Endothelial cell of umbilical vein (primary cell): ENCODE data around the gene KCNQ1OT1. TPM values are rescaled to one million over a fixed set of nuclear protein-coding genes. Genes with fewer than 3 reads are reported as not detected.

Source experiments
- BruUV-seq: library from RNA; stranded (reverse); fragments of 400-500 nt; replicated peaks from 2 replicates; lab custom pipeline; 2021; lab: Mats Ljungman, UMichigan
- CTCF ChIA-PET: fragments of 300-600, 350-600 bp; sonication (Branson Sonifier 250); formaldehyde crosslinking; loops from one replicate; lab custom pipeline; 2021; ENCODE audit warnings: antibody characterized with exemption, inconsistent platforms; lab: Charles Lee
- POLR2A ChIA-PET: fragments of 300-600, 350-600 bp; sonication (Branson Sonifier 250); formaldehyde crosslinking; loops from one replicate; lab custom pipeline; 2021; ENCODE audit warnings: antibody characterized with exemption, inconsistent platforms; lab: Charles Lee
- DNase-seq: peaks from one replicate; pipeline ENCODE4 v3.0.0-alpha.2; 2011; ENCODE audit warnings: low read depth, low spot score
- FAIRE-seq: peaks from 2 replicates; lab custom pipeline; 2011; peaks lifted over from hg19 to GRCh38; lab: Jason Lieb, UNC
- H2AFZ ChIP-seq: 2 replicates; pipeline ENCODE4 v1.6.0; 2012; ENCODE audit warnings: low read depth, low read length, control low read depth, inconsistent platforms
- H3K27ac ChIP-seq: 2 replicates; pipeline ENCODE4 v1.5.1; 2011; ENCODE audit warnings: low read depth, mild to moderate bottlenecking, control low read depth, low read length, moderate library complexity; ENCODE audit not compliant: insufficient read depth
- H3K27me3 ChIP-seq, 2 experiments: 2 replicates each; pipeline versions ENCODE4 v1.6.0 to v1.6.1; 2011; ENCODE audit warnings: low read length in 2 of 2, mixed read lengths in 1 of 2; ENCODE audit not compliant: control insufficient read depth in 2 of 2, insufficient read depth in 2 of 2
- H3K36me3 ChIP-seq, 2 experiments: 2 replicates in 1 of 2; 3 replicates in 1 of 2; pipeline ENCODE4 v1.5.1; 2011; ENCODE audit warnings: low read length in 2 of 2, mild to moderate bottlenecking in 1 of 2, moderate library complexity in 1 of 2; ENCODE audit not compliant: control insufficient read depth in 2 of 2, insufficient read depth in 2 of 2; ENCODE audit errors: extremely low read depth in 1 of 2
- H3K4me1 ChIP-seq: 3 replicates; pipeline ENCODE4 v1.5.1; 2011; ENCODE audit warnings: mild to moderate bottlenecking, low read length; ENCODE audit not compliant: control insufficient read depth, insufficient read depth; ENCODE audit errors: extremely low read depth
- H3K4me2 ChIP-seq: 2 replicates; pipeline ENCODE4 v1.6.1; 2011; ENCODE audit warnings: low read length, control low read depth, mixed read lengths; ENCODE audit not compliant: insufficient read depth
- H3K4me3 ChIP-seq, 3 experiments: fragments of 200-600 bp in 1 of 3; sonication (generic), shearing (Covaris generic) in 1 of 3; replicated peaks in 1 of 3; 2 replicates each; pipeline ENCODE4 v1.5.1; 2011 to 2016; ENCODE audit warnings: control low read depth in 3 of 3, low read length in 3 of 3, mild to moderate bottlenecking in 2 of 3, inconsistent platforms in 1 of 3, low read depth in 1 of 3, moderate library complexity in 1 of 3; ENCODE audit not compliant: insufficient read depth in 1 of 3
- H3K79me2 ChIP-seq: 2 replicates; pipeline ENCODE4 v1.6.0; 2012; ENCODE audit warnings: low read length, inconsistent platforms; ENCODE audit not compliant: control insufficient read depth, insufficient read depth
- H3K9ac ChIP-seq: replicated peaks from 2 replicates; pipeline ENCODE3; 2011; ENCODE audit warnings: low read length, control low read depth; ENCODE audit not compliant: insufficient read depth; ENCODE audit errors: extremely low read depth
- H3K9me1 ChIP-seq: replicated peaks from 3 replicates; pipeline ENCODE4 v1.6.0; 2011; ENCODE audit warnings: mild to moderate bottlenecking, low read length; ENCODE audit not compliant: control insufficient read depth, insufficient read depth; ENCODE audit errors: extremely low read depth
- H3K9me3 ChIP-seq: replicated peaks from 2 replicates; pipeline ENCODE4 v1.5.1; 2012; ENCODE audit warnings: low read length, inconsistent platforms; ENCODE audit not compliant: control insufficient read depth, insufficient read depth
- H4K20me1 ChIP-seq: replicated peaks from 2 replicates; pipeline ENCODE3; 2011; ENCODE audit warnings: mild to moderate bottlenecking, low read length; ENCODE audit not compliant: control insufficient read depth, insufficient read depth; ENCODE audit errors: extremely low read depth
- EZH2 ChIP-seq: IDR thresholded peaks from 2 replicates; pipeline ENCODE4 v1.6.1; 2012; ENCODE audit warnings: borderline replicate concordance, low read depth, mild to moderate bottlenecking, moderate library complexity, low read length, inconsistent platforms; ENCODE audit not compliant: severe bottlenecking
- FOS ChIP-seq: IDR thresholded peaks from 2 replicates; pipeline ENCODE4 v1.6.1; 2011; ENCODE audit warnings: mild to moderate bottlenecking, low read length, moderate library complexity, borderline replicate concordance; ENCODE audit not compliant: insufficient read depth
- GATA2 ChIP-seq: IDR thresholded peaks from 2 replicates; pipeline ENCODE4 v1.7.0; 2011; ENCODE audit warnings: low read depth, mild to moderate bottlenecking, moderate library complexity, mixed read lengths, low read length; ENCODE audit not compliant: insufficient read length, insufficient read depth
- JUN ChIP-seq: IDR thresholded peaks from 2 replicates; pipeline ENCODE4 v1.6.1; 2011; ENCODE audit warnings: borderline replicate concordance, low read depth; ENCODE audit not compliant: insufficient read length, insufficient read depth
- MAX ChIP-seq: IDR thresholded peaks from 2 replicates; pipeline ENCODE4 v1.6.1; 2011; ENCODE audit not compliant: insufficient read depth, insufficient read length
- MYC ChIP-seq: IDR thresholded peaks from one replicate; pipeline ENCODE4 v1.6.1; 2011; ENCODE audit warnings: mild to moderate bottlenecking, low read depth, low read length
- POLR2A ChIP-seq: IDR thresholded peaks from 2 replicates; pipeline ENCODE4 v1.6.1; 2012; ENCODE audit warnings: low read depth, mild to moderate bottlenecking, control low read depth, low read length
- POLR2AphosphoS5 ChIP-seq: IDR thresholded peaks from 2 replicates; pipeline ENCODE4 v1.6.1; 2012; ENCODE audit warnings: low read depth, mild to moderate bottlenecking, control low read depth, low read length, moderate library complexity; ENCODE audit not compliant: insufficient read depth
- dilution Hi-C: fragments of 300-500 bp; cut with MboI; formaldehyde crosslinking; loops from one replicate; pipeline ENCODE4 v1.15.0; 2019; ENCODE audit warnings: low sequenced_read_pairs; ENCODE audit not compliant: extremely low pct_ligation_motif_present
- intact Hi-C: fragments of 100-400 bp; cut with micrococcal nuclease; formaldehyde crosslinking; loops from one replicate; pipeline ENCODE4 v1.10.0; 2022
- polyA plus RNA-seq, 4 experiments: library from polyadenylated mRNA; depleted of rRNA in 3 of 4; stranded (reverse) in 3 of 4; unstranded in 1 of 4; fragments of >200 nt; gene quantifications; 2 replicates each; pipeline versions ENCODE4 v1.2.1 to v1.2.3, GENCODE V29; 2011 to 2012; ENCODE audit warnings: missing spikeins in 1 of 4
- total RNA-seq: library from RNA; stranded (reverse); gene quantifications from 2 replicates; pipeline ENCODE4 v1.2.3, GENCODE V29; 2021
- TF ChIP-seq, protein P1 (sequence below), 2 donors: IDR thresholded peaks; 1 replicate in 1 of 2; 2 replicates in 1 of 2; pipeline ENCODE4 v1.5.1; 2011; ENCODE audit warnings: low read length in 2 of 2, mild to moderate bottlenecking in 2 of 2, moderate library complexity in 2 of 2, control low read depth in 1 of 2, inconsistent platforms in 1 of 2, low read depth in 1 of 2; ENCODE audit not compliant: insufficient read depth in 1 of 2; ENCODE audit errors: extremely low read depth in 1 of 2

Gene KCNQ1OT1
- total and polyA plus RNA-seq, 2 donors (not counting 3 experiments of a cell fraction or from before 2014, with no cell fraction given), result 0.11 to 1.8 TPM

DNA sequence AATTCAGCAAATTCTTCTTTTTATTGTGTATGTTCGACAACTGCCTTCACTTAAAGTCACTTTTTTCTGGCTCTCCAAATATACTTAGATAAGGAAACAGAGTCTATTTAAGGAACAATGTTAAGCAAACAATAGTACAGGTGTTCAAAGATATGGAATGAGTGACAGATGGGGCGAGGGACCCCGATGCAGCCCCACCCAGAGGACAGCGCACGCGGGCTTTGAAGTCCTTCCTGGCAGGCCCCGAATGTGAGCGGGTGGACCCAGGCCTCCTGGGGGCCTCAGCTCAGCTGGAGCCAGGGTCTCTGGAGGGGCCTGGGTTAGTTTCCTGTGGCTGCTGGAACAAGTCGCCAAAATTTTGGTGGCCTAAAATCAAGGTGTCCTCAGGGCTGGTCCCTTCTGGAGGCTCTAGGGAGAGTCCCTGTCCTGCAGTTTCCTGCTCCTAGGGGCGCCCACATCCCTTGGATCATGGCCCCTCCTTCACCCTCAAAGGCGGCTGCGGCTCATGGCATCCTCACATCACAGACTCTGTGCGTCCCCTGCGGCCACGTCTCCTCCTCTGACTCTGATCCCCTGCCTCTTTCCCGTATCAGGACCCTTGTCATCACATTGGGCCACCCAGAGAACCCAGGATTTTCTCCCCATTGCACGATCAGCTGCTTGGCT lies 40.6 kb upstream of the KCNQ1OT1 start:
- H3K79me2 ChIP-seq, result no peaks in the 10 kb centered on the region
- CTCF ChIA-PET, result no interaction called here

More for the DNA sequence above, 40.6 kb upstream of the KCNQ1OT1 start:
- no peak overlapping the region for H2AFZ ChIP-seq
- dilution Hi-C loops (no loop called here), intact Hi-C loops (no loop called here)
- H3K4me1 ChIP-seq, result no peaks in the 10 kb centered on the region
- no TSS peak for BruUV-seq
- no peak for DNase-seq
- no peaks in the 10 kb centered on the region for H3K9me3 ChIP-seq
- TF ChIP-seq POLR2AphosphoS5 (no peak), POLR2A (no peak), EZH2 (no peak), MYC (no peak), GATA2 (no peak), FOS (no peak), MAX (no peak), JUN (no peak)
- TF ChIP-seq, protein P1, sequence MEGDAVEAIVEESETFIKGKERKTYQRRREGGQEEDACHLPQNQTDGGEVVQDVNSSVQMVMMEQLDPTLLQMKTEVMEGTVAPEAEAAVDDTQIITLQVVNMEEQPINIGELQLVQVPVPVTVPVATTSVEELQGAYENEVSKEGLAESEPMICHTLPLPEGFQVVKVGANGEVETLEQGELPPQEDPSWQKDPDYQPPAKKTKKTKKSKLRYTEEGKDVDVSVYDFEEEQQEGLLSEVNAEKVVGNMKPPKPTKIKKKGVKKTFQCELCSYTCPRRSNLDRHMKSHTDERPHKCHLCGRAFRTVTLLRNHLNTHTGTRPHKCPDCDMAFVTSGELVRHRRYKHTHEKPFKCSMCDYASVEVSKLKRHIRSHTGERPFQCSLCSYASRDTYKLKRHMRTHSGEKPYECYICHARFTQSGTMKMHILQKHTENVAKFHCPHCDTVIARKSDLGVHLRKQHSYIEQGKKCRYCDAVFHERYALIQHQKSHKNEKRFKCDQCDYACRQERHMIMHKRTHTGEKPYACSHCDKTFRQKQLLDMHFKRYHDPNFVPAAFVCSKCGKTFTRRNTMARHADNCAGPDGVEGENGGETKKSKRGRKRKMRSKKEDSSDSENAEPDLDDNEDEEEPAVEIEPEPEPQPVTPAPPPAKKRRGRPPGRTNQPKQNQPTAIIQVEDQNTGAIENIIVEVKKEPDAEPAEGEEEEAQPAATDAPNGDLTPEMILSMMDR (IDR thresholded peaks at IDR 0.05; ENCODE audit: extremely low read depth in 1 of 2, insufficient read depth in 1 of 2, low read depth in 1 of 2, low read length in 2 of 2), result no peak
- H3K4me2 ChIP-seq, result no peak overlapping the region
- no peaks in the 10 kb centered on the region for H4K20me1 ChIP-seq
- no peak overlapping the region for H3K4me3 ChIP-seq
- no peak overlapping the region for H3K27ac ChIP-seq
- H3K36me3 ChIP-seq, result no peaks in the 10 kb centered on the region
- POLR2A ChIA-PET, result no interaction called here
- H3K9me1 ChIP-seq, result no peaks in the 10 kb centered on the region
- H3K9ac ChIP-seq, result no peak overlapping the region
- no peak for FAIRE-seq
- no peaks in the 10 kb centered on the region for H3K27me3 ChIP-seq
